Common myeloid progenitor, CD34-positive (primary cell): ENCODE results near the gene LIN28B.
"Not testable (repeated sequence)": the region's sequence is repeated elsewhere in the genome, so short reads cannot be mapped to it uniquely, and the experiment has no call there.

Experiments used
- CTCF ChIA-PET: fragments of 350-600 bp; sonication (Branson Sonifier 250); formaldehyde crosslinking; loops from one replicate; lab custom pipeline; 2021; ENCODE audit warnings: antibody characterized with exemption; lab: Charles Lee
- POLR2A ChIA-PET: fragments of 350-600 bp; sonication (Branson Sonifier 250); formaldehyde crosslinking; loops from one replicate; lab custom pipeline; 2021; ENCODE audit warnings: antibody characterized with exemption; lab: Charles Lee
- DNase-seq, 3 donors: peaks; one replicate each; pipeline versions ENCODE4 v3.0.0 to v3.0.0-alpha.2; 2013
- H3K27ac ChIP-seq, 2 experiments: 1 replicate in 1 of 2; 2 replicates in 1 of 2; pipeline ENCODE4 v1.7.0; 2013; ENCODE audit warnings: inconsistent platforms in 2 of 2, low read length in 2 of 2, mild to moderate bottlenecking in 2 of 2, low read depth in 1 of 2, moderate library complexity in 1 of 2; ENCODE audit not compliant: severe bottlenecking in 2 of 2, insufficient read depth in 1 of 2, poor library complexity in 1 of 2
- H3K27me3 ChIP-seq, 5 experiments: replicated peaks in 2 of 5; 1 replicate in 3 of 5; 2 replicates in 2 of 5; pipeline versions ENCODE4 v1.6.1 to v1.7.0; 2013; ENCODE audit warnings: low read length in 4 of 5, mild to moderate bottlenecking in 2 of 5, moderate library complexity in 2 of 5, inconsistent platforms in 1 of 5; ENCODE audit not compliant: insufficient read depth in 5 of 5, control insufficient read depth in 4 of 5
- H3K36me3 ChIP-seq, 4 experiments: 1 replicate in 2 of 4; 2 replicates in 2 of 4; pipeline versions ENCODE4 v1.6.1 to v1.7.0; 2013; ENCODE audit warnings: low read length in 3 of 4, control low read depth in 1 of 4, mild to moderate bottlenecking in 1 of 4; ENCODE audit not compliant: control insufficient read depth in 4 of 4, insufficient read depth in 4 of 4
- H3K4me1 ChIP-seq, 4 experiments: 1 replicate in 3 of 4; 2 replicates in 1 of 4; pipeline versions ENCODE4 v1.6.1 to v1.7.1; 2013; ENCODE audit warnings: low read length in 3 of 4, mild to moderate bottlenecking in 3 of 4, control low read depth in 1 of 4, inconsistent platforms in 1 of 4, moderate library complexity in 1 of 4; ENCODE audit not compliant: control insufficient read depth in 4 of 4, insufficient read depth in 4 of 4; ENCODE audit errors: control extremely low read depth in 1 of 4
- H3K4me3 ChIP-seq, 7 experiments: 1 replicate in 4 of 7; 2 replicates in 3 of 7; pipeline versions ENCODE4 v1.5.1 to v1.7.0; 2013; ENCODE audit warnings: mild to moderate bottlenecking in 7 of 7, low read length in 6 of 7, moderate library complexity in 6 of 7, inconsistent platforms in 2 of 7, low read depth in 2 of 7, control low read depth in 1 of 7; ENCODE audit not compliant: insufficient read depth in 4 of 7, control insufficient read depth in 1 of 7; ENCODE audit errors: extremely low read depth in 1 of 7
- H3K9me3 ChIP-seq, 5 experiments: 1 replicate in 4 of 5; 2 replicates in 1 of 5; pipeline versions ENCODE4 v1.6.1 to v1.7.1; 2013; ENCODE audit warnings: low read length in 4 of 5, mild to moderate bottlenecking in 2 of 5, inconsistent platforms in 1 of 5, low read depth in 1 of 5, moderate library complexity in 1 of 5; ENCODE audit not compliant: control insufficient read depth in 4 of 5, insufficient read depth in 2 of 5; ENCODE audit errors: control extremely low read depth in 1 of 5
- WGBS: methylation state at CpG from one replicate; pipeline ENCODE4 v1.1.5; 2013; ENCODE audit not compliant: insufficient coverage; 5-methylcytosine and 5-hydroxymethylcytosine counted together

Gene LIN28B

GRCh38 chr6:104987218-104987617, 30.3 kb downstream of the LIN28B start:
- Histone ChIP-seq H3K4me1 (no peaks in the 10 kb centered on the region), H3K4me3 (no peak overlapping the region), H3K36me3 (no peaks in the 10 kb centered on the region), H3K27ac (no peak overlapping the region), H3K9me3 (no peaks in the 10 kb centered on the region), H3K27me3 (no peaks in the 10 kb centered on the region)
- POLR2A ChIA-PET = no interaction called here
- CTCF ChIA-PET = no interaction called here
- DNase-seq = no peak
- 100% methylated on average over 2 of the region's 3 CpGs for WGBS

- CTCF ChIA-PET = interaction anchor here (1.0 kb wide), 1 partner anchor 9 kb away, joined by 3 read pairs; no protein-coding TSS in a partner anchor
- no peak overlapping the region for H3K4me3 ChIP-seq
- H3K9me3 ChIP-seq = no peaks in the 10 kb centered on the region
- no peaks in the 10 kb centered on the region for H3K36me3 ChIP-seq
- no CpG with 5 or more reads among the region's 1 CpG for WGBS
- POLR2A ChIA-PET = no interaction called here
- no peaks in the 10 kb centered on the region for H3K27me3 ChIP-seq
- H3K27ac ChIP-seq = no peak overlapping the region
- no peaks in the 10 kb centered on the region for H3K4me1 ChIP-seq
- no peak for DNase-seq
Observed at GRCh38 chr6:104990085-104990484, 33.2 kb downstream of the LIN28B start.

GRCh38 chr6:104991062-104991461, 34.2 kb downstream of the LIN28B start:
- H3K4me1 ChIP-seq, H3K4me3 ChIP-seq, H3K36me3 ChIP-seq, CTCF ChIA-PET, H3K9me3 ChIP-seq, H3K27me3 ChIP-seq, POLR2A ChIA-PET, H3K27ac ChIP-seq, DNase-seq: not testable (repeated sequence)
- WGBS = 98% methylated on average over 24 of the region's 37 CpGs

GRCh38 chr6:104993576-104993975, 36.7 kb downstream of the LIN28B start:
- H3K4me1 ChIP-seq, H3K27me3 ChIP-seq, H3K4me3 ChIP-seq, H3K27ac ChIP-seq, H3K9me3 ChIP-seq, CTCF ChIA-PET, H3K36me3 ChIP-seq, POLR2A ChIA-PET, DNase-seq: not testable (repeated sequence)
- 98% methylated on average over 5 of the region's 7 CpGs for WGBS

- H3K4me1 ChIP-seq = no peaks in the 10 kb centered on the region
- no CpG with 5 or more reads among the region's 2 CpGs for whole genome bisulfite sequencing
- no peak overlapping the region for H3K4me3 ChIP-seq
- DNase-seq = peak; percentile 17 to 46 (median 37)
- no peaks in the 10 kb centered on the region for H3K9me3 ChIP-seq
- H3K27ac ChIP-seq = no peak overlapping the region
- POLR2A ChIA-PET = no interaction called here
- H3K36me3 ChIP-seq = no peaks in the 10 kb centered on the region
- CTCF ChIA-PET = interaction anchor here (0.9 to 1.6 kb wide), 4 partner anchors 21 to 84 kb away, joined by 3 to 5 read pairs (median 3); no protein-coding TSS in a partner anchor
- no peaks in the 10 kb centered on the region for H3K27me3 ChIP-seq
Observed at GRCh38 chr6:104995989-104996617, 39.2 kb downstream of the LIN28B start.

GRCh38 chr6:105001063-105001462, 44.2 kb downstream of the LIN28B start:
- H3K4me1 ChIP-seq = peaks cover 0 to 7% (median 0%) of the 10 kb centered on the region in 4 experiments
- H3K9me3 ChIP-seq = no peaks in the 10 kb centered on the region
- H3K27me3 ChIP-seq = no peaks in the 10 kb centered on the region
- H3K4me3 ChIP-seq = no peak overlapping the region
- H3K36me3 ChIP-seq = no peaks in the 10 kb centered on the region
- H3K27ac ChIP-seq = no peak overlapping the region
- CTCF ChIA-PET = no interaction called here
- POLR2A ChIA-PET = no interaction called here
- no CpG with 5 or more reads among the region's 1 CpG for WGBS
- no peak for DNase-seq

GRCh38 chr6:105001906-105002305, 45.0 kb downstream of the LIN28B start:
- Histone ChIP-seq H3K9me3 (no peaks in the 10 kb centered on the region), H3K4me1 (peaks cover 0 to 7% (median 0%) of the 10 kb centered on the region in 4 experiments), H3K36me3 (no peaks in the 10 kb centered on the region), H3K4me3 (no peak overlapping the region), H3K27ac (no peak overlapping the region), H3K27me3 (no peaks in the 10 kb centered on the region)
- POLR2A ChIA-PET = no interaction called here
- CTCF ChIA-PET = no interaction called here
- no peak for DNase-seq
- WGBS = 100% methylated on average over 1 of the region's 1 CpG
